ENCODE results near the gene RAB6D.
A peak's percentile ranks its signal among the peaks of the same experiment; 100 is the strongest.
"Not testable (repeated sequence)": the region's sequence is repeated elsewhere in the genome, so short reads cannot be mapped to it uniquely, and the experiment has no call there.

Gene RAB6D

GRCh38 chr2:131365452-131365851, 1.5 kb upstream of the RAB6D start:
- no peak for DNase-seq

- not testable (repeated sequence) for DNase-seq
Observed at GRCh38 chr2:131363213-131363612, 755 bp downstream of the RAB6D start.

GRCh38 chr2:131361773-131362172, 2.2 kb downstream of the RAB6D start:
- not testable (repeated sequence) for DNase-seq

GRCh38 chr2:131353167-131353697, 10.7 kb downstream of the RAB6D start:
- not testable (repeated sequence) for DNase-seq

- no peak for DNase-seq
Observed at GRCh38 chr2:131349021-131349420, 14.9 kb downstream of the RAB6D start.

GRCh38 chr2:131347035-131347434, 16.9 kb downstream of the RAB6D start:
- not testable (repeated sequence) for DNase-seq

GRCh38 chr2:131339307-131339706, 24.7 kb downstream of the RAB6D start:
- DNase-seq: not testable (repeated sequence)

- peak; percentile 29 for DNase-seq
Observed at GRCh38 chr2:131335319-131335718, 28.6 kb downstream of the RAB6D start.

GRCh38 chr2:131332709-131333108, 31.3 kb downstream of the RAB6D start:
- not testable (repeated sequence) for DNase-seq

GRCh38 chr2:131331000-131331399, 33.0 kb downstream of the RAB6D start:
- DNase-seq: peak; percentile 21

- DNase-seq: no peak
Observed at GRCh38 chr2:131322209-131322608, 41.8 kb downstream of the RAB6D start.

GRCh38 chr2:131321344-131321743, 42.6 kb downstream of the RAB6D start:
- not testable (repeated sequence) for DNase-seq

GRCh38 chr2:131311001-131311400, 53.0 kb downstream of the RAB6D start:
- DNase-seq: not testable (repeated sequence)

Data from right hindlimb (tissue), 1 donor.